SK-N-SH (cell line): ENCODE results near the gene CTBP2. TPM values are rescaled to one million over a fixed set of nuclear protein-coding genes. Genes with fewer than 3 reads are reported as not detected.

Source experiments
- CTCF ChIA-PET: fragments of 300-600, 350-600 bp; formaldehyde crosslinking; extraction: SDS; loops from one replicate; lab custom pipeline; 2021; lab: Yijun Ruan, JAX
- POLR2A ChIA-PET: fragments of 350-600 bp; sonication (Branson Sonifier 250); formaldehyde crosslinking; extraction: SDS; loops from one replicate; lab custom pipeline; 2020; ENCODE audit warnings: antibody characterized with exemption, inconsistent platforms; lab: Yijun Ruan, JAX
- DNase-seq: peaks from one replicate; pipeline ENCODE4 v3.0.0; 2012
- H2AFZ ChIP-seq: fragments of 200-600 bp; sonication (generic); 2 replicates; pipeline ENCODE4 v1.8.1; 2016; ENCODE audit warnings: antibody characterized with exemption, mild to moderate bottlenecking, low read depth
- H3F3A ChIP-seq: fragments of 200-600 bp; sonication (generic); replicated peaks from 2 replicates; pipeline ENCODE3; 2016; ENCODE audit warnings: antibody characterized with exemption, mild to moderate bottlenecking; ENCODE audit not compliant: insufficient read depth
- H3K27ac ChIP-seq, 2 experiments: fragments of 200-500 bp in 1 of 2; fragments of 200-600 bp in 1 of 2; sonication (Bioruptor generic) in 1 of 2; sonication (generic), shearing (Covaris generic) in 1 of 2; 2 replicates each; pipeline versions ENCODE4 v1.5.1 to v1.6.1; 2014 to 2016; ENCODE audit warnings: low read depth in 2 of 2, inconsistent platforms in 1 of 2, low read length in 1 of 2, mild to moderate bottlenecking in 1 of 2, mixed read lengths in 1 of 2
- H3K27me3 ChIP-seq: fragments of 200-600 bp; sonication (generic), shearing (Covaris generic); 2 replicates; pipeline ENCODE4 v1.6.1; 2016; ENCODE audit warnings: mixed run types; ENCODE audit not compliant: insufficient read depth
- H3K36me3 ChIP-seq, 2 experiments: fragments of 200-500 bp in 1 of 2; fragments of 200-600 bp in 1 of 2; sonication (Bioruptor generic) in 1 of 2; sonication (generic) in 1 of 2; replicated peaks in 1 of 2; 2 replicates each; pipeline versions ENCODE3 to v1.5.1; 2014 to 2016; ENCODE audit warnings: low read length in 1 of 2, mild to moderate bottlenecking in 1 of 2; ENCODE audit not compliant: insufficient read depth in 2 of 2, control insufficient read depth in 1 of 2
- H3K4me1 ChIP-seq, 2 experiments: fragments of 200-500 bp in 1 of 2; fragments of 200-600 bp in 1 of 2; sonication (Bioruptor generic) in 1 of 2; sonication (generic), shearing (Covaris generic) in 1 of 2; 2 replicates each; pipeline versions ENCODE4 v1.5.1 to v1.6.1; 2014 to 2016; ENCODE audit warnings: low read depth in 1 of 2, low read length in 1 of 2, mixed run types in 1 of 2; ENCODE audit not compliant: insufficient read depth in 2 of 2, control insufficient read depth in 1 of 2
- H3K4me2 ChIP-seq: fragments of 200-600 bp; sonication (generic), shearing (Covaris generic); 2 replicates; pipeline ENCODE4 v1.6.1; 2017; ENCODE audit warnings: mixed run types
- H3K4me3 ChIP-seq, 2 experiments: fragments of 200-500 bp in 1 of 2; fragments of 200-600 bp in 1 of 2; sonication (Bioruptor generic) in 1 of 2; sonication (generic), shearing (Covaris generic) in 1 of 2; 2 replicates each; pipeline versions ENCODE4 v1.5.1 to v1.8.1; 2014 to 2016; ENCODE audit warnings: low read depth in 2 of 2, inconsistent platforms in 1 of 2, low read length in 1 of 2, mild to moderate bottlenecking in 1 of 2, mixed read lengths in 1 of 2, moderate library complexity in 1 of 2
- H3K79me2 ChIP-seq: fragments of 200-600 bp; sonication (generic); 2 replicates; pipeline ENCODE4 v1.8.1; 2017; ENCODE audit warnings: mild to moderate bottlenecking; ENCODE audit not compliant: insufficient read depth
- H3K9ac ChIP-seq: fragments of 200-600 bp; sonication (generic); 2 replicates; pipeline ENCODE4 v1.6.1; 2017; ENCODE audit warnings: mixed run types
- H3K9me2 ChIP-seq: fragments of 200-600 bp; sonication (generic); 2 replicates; pipeline ENCODE4 v1.6.1; 2017; ENCODE audit warnings: mixed run types
- H3K9me3 ChIP-seq: fragments of 200-600 bp; sonication (generic); 2 replicates; pipeline ENCODE4 v1.6.1; 2017; ENCODE audit warnings: mixed run types, mild to moderate bottlenecking, moderate library complexity
- H4K20me1 ChIP-seq: fragments of 200-600 bp; sonication (generic); 2 replicates; pipeline ENCODE4 v1.6.1; 2017; ENCODE audit warnings: mild to moderate bottlenecking, mixed run types; ENCODE audit not compliant: insufficient read depth
- EP300 ChIP-seq, 2 experiments: IDR thresholded peaks; 2 replicates each; pipeline versions ENCODE4 v1.4.0 to v1.6.1; 2012; ENCODE audit warnings: borderline replicate concordance in 1 of 2, low read depth in 1 of 2, low read length in 1 of 2
- MXI1 ChIP-seq: IDR thresholded peaks from 2 replicates; pipeline ENCODE4 v1.6.1; 2012; ENCODE audit warnings: mild to moderate bottlenecking, low read depth, low read length, improper control_type of control experiment
- RAD21 ChIP-seq: IDR thresholded peaks from 2 replicates; pipeline ENCODE4 v1.6.1; 2012; ENCODE audit warnings: mild to moderate bottlenecking, low read length
- RCOR1 ChIP-seq: fragments of 150-350 bp; IDR thresholded peaks from 2 replicates; pipeline ENCODE4 v1.6.1; 2017; ENCODE audit warnings: antibody characterized with exemption, low read length
- WGBS: methylation state at CpG from one replicate; pipeline ENCODE4 v1.1.6; 2017; ENCODE audit warnings: low lambda C conversion rate; 5-methylcytosine and 5-hydroxymethylcytosine counted together
- polyA plus RNA-seq, 3 experiments: library from polyadenylated mRNA; depleted of rRNA; stranded (reverse); fragments of >200 nt; gene quantifications; 2 replicates each; pipeline ENCODE4 v1.2.3, GENCODE V29; 2012
- TF ChIP-seq, protein P1 (sequence below): IDR thresholded peaks from 2 replicates; pipeline ENCODE4 v1.4.0; 2012; ENCODE audit warnings: low read depth, borderline replicate concordance
- TF ChIP-seq, protein P2 (sequence below): fragments of 200-600 bp; sonication (generic); IDR thresholded peaks from 2 replicates; pipeline ENCODE4 v1.6.1; 2017; ENCODE audit warnings: antibody characterized with exemption, mild to moderate bottlenecking, moderate library complexity
- TF ChIP-seq, protein P3 (sequence below): IDR thresholded peaks from 2 replicates; pipeline ENCODE4 v1.4.0; 2012; ENCODE audit warnings: low read depth
- TF ChIP-seq, protein P4 (sequence below): fragments of 150-350 bp; IDR thresholded peaks from 2 replicates; pipeline ENCODE4 v1.6.1; 2016; ENCODE audit warnings: mild to moderate bottlenecking, low read depth, low read length
- TF ChIP-seq, protein P5 (sequence below): IDR thresholded peaks from 2 replicates; pipeline ENCODE4 v1.6.1; 2012; ENCODE audit warnings: mild to moderate bottlenecking, low read depth, low read length, moderate library complexity

CTBP2 gene
- polyA plus RNA-seq, 1 of the 3 experiments (the other 2 are of a cell fraction), result 69.7 TPM

DNA sequence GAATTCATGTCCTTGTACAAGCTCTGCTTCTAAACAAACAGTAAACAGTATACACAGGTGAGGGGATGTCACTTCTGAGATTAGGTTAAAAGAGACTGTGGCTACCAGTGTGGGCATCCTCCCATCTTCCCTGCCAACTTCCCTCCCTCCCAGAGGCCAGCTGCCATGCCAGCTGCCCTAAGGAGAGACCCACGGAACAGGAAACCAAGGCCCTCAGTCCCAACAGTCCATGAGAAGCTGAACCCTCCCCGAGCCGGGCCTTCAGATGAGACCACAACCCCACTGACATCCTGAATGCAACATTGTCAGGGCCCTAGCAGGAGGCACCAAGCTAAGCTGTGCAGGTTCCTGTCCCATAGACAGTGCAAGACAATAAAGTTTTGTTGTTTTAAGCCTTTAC is 106.1 kb downstream of the CTBP2 start:
- peaks cover 0 to 7% of the 10 kb centered on the region in 2 experiments for H3K36me3 ChIP-seq
- H3K4me2 ChIP-seq, result no peak overlapping the region
- no peak overlapping the region; a peak in 1 of 4 replicates for H3K27ac ChIP-seq
- no peaks in the 10 kb centered on the region for H3K9me2 ChIP-seq
- CTCF ChIA-PET, result interaction anchor here (1.0 to 12.9 kb wide), 2 partner anchors 7 to 19 kb away, joined by 3 to 211 read pairs; no protein-coding TSS in a partner anchor
- no peak overlapping the region for H3K4me3 ChIP-seq
- peaks cover 96% of the 10 kb centered on the region for H3K79me2 ChIP-seq
- no peak for TF ChIP-seq RAD21
- no peak for TF ChIP-seq EP300 (IDR thresholded peaks at IDR 0.05; ENCODE audit: borderline replicate concordance in 1 of 2, low read depth in 1 of 2, low read length in 1 of 2)
- TF ChIP-seq, protein P1, sequence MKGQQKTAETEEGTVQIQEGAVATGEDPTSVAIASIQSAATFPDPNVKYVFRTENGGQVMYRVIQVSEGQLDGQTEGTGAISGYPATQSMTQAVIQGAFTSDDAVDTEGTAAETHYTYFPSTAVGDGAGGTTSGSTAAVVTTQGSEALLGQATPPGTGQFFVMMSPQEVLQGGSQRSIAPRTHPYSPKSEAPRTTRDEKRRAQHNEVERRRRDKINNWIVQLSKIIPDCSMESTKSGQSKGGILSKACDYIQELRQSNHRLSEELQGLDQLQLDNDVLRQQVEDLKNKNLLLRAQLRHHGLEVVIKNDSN, result no peak
- TF ChIP-seq RCOR1, result no peak
- TF ChIP-seq, protein P2, sequence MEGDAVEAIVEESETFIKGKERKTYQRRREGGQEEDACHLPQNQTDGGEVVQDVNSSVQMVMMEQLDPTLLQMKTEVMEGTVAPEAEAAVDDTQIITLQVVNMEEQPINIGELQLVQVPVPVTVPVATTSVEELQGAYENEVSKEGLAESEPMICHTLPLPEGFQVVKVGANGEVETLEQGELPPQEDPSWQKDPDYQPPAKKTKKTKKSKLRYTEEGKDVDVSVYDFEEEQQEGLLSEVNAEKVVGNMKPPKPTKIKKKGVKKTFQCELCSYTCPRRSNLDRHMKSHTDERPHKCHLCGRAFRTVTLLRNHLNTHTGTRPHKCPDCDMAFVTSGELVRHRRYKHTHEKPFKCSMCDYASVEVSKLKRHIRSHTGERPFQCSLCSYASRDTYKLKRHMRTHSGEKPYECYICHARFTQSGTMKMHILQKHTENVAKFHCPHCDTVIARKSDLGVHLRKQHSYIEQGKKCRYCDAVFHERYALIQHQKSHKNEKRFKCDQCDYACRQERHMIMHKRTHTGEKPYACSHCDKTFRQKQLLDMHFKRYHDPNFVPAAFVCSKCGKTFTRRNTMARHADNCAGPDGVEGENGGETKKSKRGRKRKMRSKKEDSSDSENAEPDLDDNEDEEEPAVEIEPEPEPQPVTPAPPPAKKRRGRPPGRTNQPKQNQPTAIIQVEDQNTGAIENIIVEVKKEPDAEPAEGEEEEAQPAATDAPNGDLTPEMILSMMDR, result no peak
- TF ChIP-seq, protein P3, sequence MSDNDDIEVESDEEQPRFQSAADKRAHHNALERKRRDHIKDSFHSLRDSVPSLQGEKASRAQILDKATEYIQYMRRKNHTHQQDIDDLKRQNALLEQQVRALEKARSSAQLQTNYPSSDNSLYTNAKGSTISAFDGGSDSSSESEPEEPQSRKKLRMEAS, result no peak
- no peak for TF ChIP-seq MXI1
- TF ChIP-seq, all 33 proteins: peak for 0
- no peaks in the 10 kb centered on the region for H3K9me3 ChIP-seq
- no peak overlapping the region for H2AFZ ChIP-seq
- H3K27me3 ChIP-seq, result no peaks in the 10 kb centered on the region
- no peak for DNase-seq
- no peak overlapping the region for H3K9ac ChIP-seq
- POLR2A ChIA-PET, result no interaction called here
- H4K20me1 ChIP-seq, result peaks cover 91% of the 10 kb centered on the region
- 72% methylated on average over 3 of the region's 3 CpGs for WGBS
- peaks cover 21 to 55% of the 10 kb centered on the region in 2 experiments for H3K4me1 ChIP-seq
- H3F3A ChIP-seq, result peaks cover 10% of the 10 kb centered on the region

DNA sequence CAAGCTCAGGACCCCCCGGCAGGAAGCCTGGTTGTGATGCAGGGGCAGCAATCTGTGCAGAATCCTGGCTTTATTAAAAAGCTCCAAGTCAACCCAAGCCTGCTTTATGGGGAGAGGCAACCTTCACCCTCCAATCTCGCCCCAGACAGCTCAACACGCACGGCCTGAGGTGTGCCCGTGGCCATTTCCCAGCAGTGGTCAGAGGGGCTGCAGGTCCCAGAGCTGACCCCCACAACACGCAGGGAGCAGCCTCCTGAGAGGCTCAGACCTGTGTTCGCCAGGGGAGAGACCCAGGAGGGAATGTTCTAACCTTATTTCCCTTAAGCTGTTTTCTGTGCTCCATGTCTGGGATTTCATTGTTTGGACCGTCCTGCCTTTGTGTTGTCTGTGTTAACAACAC is 108.2 kb downstream of the CTBP2 start:
- peaks cover 9% of the 10 kb centered on the region for H3F3A ChIP-seq
- peaks cover 18 to 56% of the 10 kb centered on the region in 2 experiments; a peak in 3 of 4 replicates for H3K4me1 ChIP-seq
- H3K9me2 ChIP-seq, result no peaks in the 10 kb centered on the region
- H3K27me3 ChIP-seq, result no peaks in the 10 kb centered on the region
- DNase-seq, result no peak
- H3K4me3 ChIP-seq, result no peak overlapping the region
- H3K36me3 ChIP-seq, result peaks cover 3 to 7% of the 10 kb centered on the region in 2 experiments
- ChIA-PET POLR2A (no interaction called here), CTCF (interaction anchor here (0.9 to 11.2 kb wide), 4 partner anchors 8 to 59 kb away, joined by 3 to 211 read pairs (median 4); no protein-coding TSS in a partner anchor)
- H2AFZ ChIP-seq, result no peak overlapping the region
- H3K4me2 ChIP-seq, result no peak overlapping the region
- H3K9ac ChIP-seq, result no peak overlapping the region
- H3K9me3 ChIP-seq, result no peaks in the 10 kb centered on the region
- TF ChIP-seq, protein P4, sequence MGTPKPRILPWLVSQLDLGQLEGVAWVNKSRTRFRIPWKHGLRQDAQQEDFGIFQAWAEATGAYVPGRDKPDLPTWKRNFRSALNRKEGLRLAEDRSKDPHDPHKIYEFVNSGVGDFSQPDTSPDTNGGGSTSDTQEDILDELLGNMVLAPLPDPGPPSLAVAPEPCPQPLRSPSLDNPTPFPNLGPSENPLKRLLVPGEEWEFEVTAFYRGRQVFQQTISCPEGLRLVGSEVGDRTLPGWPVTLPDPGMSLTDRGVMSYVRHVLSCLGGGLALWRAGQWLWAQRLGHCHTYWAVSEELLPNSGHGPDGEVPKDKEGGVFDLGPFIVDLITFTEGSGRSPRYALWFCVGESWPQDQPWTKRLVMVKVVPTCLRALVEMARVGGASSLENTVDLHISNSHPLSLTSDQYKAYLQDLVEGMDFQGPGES, result no peak
- TF ChIP-seq, protein P3, result no peak
- TF ChIP-seq, protein P5, sequence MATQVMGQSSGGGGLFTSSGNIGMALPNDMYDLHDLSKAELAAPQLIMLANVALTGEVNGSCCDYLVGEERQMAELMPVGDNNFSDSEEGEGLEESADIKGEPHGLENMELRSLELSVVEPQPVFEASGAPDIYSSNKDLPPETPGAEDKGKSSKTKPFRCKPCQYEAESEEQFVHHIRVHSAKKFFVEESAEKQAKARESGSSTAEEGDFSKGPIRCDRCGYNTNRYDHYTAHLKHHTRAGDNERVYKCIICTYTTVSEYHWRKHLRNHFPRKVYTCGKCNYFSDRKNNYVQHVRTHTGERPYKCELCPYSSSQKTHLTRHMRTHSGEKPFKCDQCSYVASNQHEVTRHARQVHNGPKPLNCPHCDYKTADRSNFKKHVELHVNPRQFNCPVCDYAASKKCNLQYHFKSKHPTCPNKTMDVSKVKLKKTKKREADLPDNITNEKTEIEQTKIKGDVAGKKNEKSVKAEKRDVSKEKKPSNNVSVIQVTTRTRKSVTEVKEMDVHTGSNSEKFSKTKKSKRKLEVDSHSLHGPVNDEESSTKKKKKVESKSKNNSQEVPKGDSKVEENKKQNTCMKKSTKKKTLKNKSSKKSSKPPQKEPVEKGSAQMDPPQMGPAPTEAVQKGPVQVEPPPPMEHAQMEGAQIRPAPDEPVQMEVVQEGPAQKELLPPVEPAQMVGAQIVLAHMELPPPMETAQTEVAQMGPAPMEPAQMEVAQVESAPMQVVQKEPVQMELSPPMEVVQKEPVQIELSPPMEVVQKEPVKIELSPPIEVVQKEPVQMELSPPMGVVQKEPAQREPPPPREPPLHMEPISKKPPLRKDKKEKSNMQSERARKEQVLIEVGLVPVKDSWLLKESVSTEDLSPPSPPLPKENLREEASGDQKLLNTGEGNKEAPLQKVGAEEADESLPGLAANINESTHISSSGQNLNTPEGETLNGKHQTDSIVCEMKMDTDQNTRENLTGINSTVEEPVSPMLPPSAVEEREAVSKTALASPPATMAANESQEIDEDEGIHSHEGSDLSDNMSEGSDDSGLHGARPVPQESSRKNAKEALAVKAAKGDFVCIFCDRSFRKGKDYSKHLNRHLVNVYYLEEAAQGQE, result no peak
- peak overlapping the region in 1 of 2 experiments; percentile 16; a peak in 1 of 4 replicates for H3K27ac ChIP-seq
- peaks cover 97% of the 10 kb centered on the region for H3K79me2 ChIP-seq
- H4K20me1 ChIP-seq, result peaks cover 91% of the 10 kb centered on the region
- 100% methylated on average over 4 of the region's 8 CpGs for WGBS
